ENCODE results near the gene OTOP3.

OTOP3 gene

GRCh38 chr17:74939534-74939933 lies 3.8 kb downstream of the OTOP3 start:
- DNase-seq (ENCODE audit: low read depth in 2 of 2): no peak

GRCh38 chr17:74941128-74941725 lies 5.5 kb downstream of the OTOP3 start:
- no peak for DNase-seq (ENCODE audit: low read depth in 2 of 2)

GRCh38 chr17:74943808-74944522 lies 8.3 kb downstream of the OTOP3 start:
- no peak for DNase-seq (ENCODE audit: low read depth in 2 of 2)

GRCh38 chr17:74945543-74945942 lies 9.8 kb downstream of the OTOP3 start:
- no peak for DNase-seq (ENCODE audit: low read depth in 2 of 2)

GRCh38 chr17:74946641-74947040 lies 10.9 kb downstream of the OTOP3 start:
- DNase-seq (ENCODE audit: low read depth in 2 of 2): no peak

- DNase-seq (ENCODE audit: low read depth in 2 of 2): no peak
These were observed 11.5 kb downstream of the OTOP3 start for GRCh38 chr17:74947041-74947754.

- no peak for DNase-seq (ENCODE audit: low read depth in 2 of 2)
These were observed 13.9 kb downstream of the OTOP3 start for GRCh38 chr17:74949455-74950115.

- no peak for DNase-seq (ENCODE audit: low read depth in 2 of 2)
These were observed 14.5 kb downstream of the OTOP3 start for GRCh38 chr17:74950207-74950606.

- DNase-seq (ENCODE audit: low read depth in 2 of 2): no peak
These were observed 15.4 kb downstream of the OTOP3 start for GRCh38 chr17:74951065-74951464.

GRCh38 chr17:74951680-74952421 lies 16.2 kb downstream of the OTOP3 start:
- DNase-seq (ENCODE audit: low read depth in 2 of 2): no peak

GRCh38 chr17:74952431-74953133 lies 16.9 kb downstream of the OTOP3 start:
- no peak for DNase-seq (ENCODE audit: low read depth in 2 of 2)

- DNase-seq (ENCODE audit: low read depth in 2 of 2): no peak
These were observed 17.5 kb downstream of the OTOP3 start for GRCh38 chr17:74953134-74953687.

- no peak for DNase-seq (ENCODE audit: low read depth in 2 of 2)
These were observed 18.4 kb downstream of the OTOP3 start for GRCh38 chr17:74954115-74954514.

- DNase-seq (ENCODE audit: low read depth in 2 of 2): no peak
These were observed 19.1 kb downstream of the OTOP3 start for GRCh38 chr17:74954665-74955421.

- DNase-seq (ENCODE audit: low read depth in 2 of 2): no peak
These were observed 20.4 kb downstream of the OTOP3 start for GRCh38 chr17:74956093-74956492.

GRCh38 chr17:74957935-74958740 lies 22.4 kb downstream of the OTOP3 start:
- DNase-seq (ENCODE audit: low read depth in 2 of 2): peak in 1 of 2 experiments; percentile 7

- DNase-seq (ENCODE audit: low read depth in 2 of 2): no peak
These were observed 24.3 kb downstream of the OTOP3 start for GRCh38 chr17:74959826-74960515.

GRCh38 chr17:74960570-74961342 lies 25.1 kb downstream of the OTOP3 start:
- peak in 1 of 2 experiments; percentile 2 for DNase-seq (ENCODE audit: low read depth in 2 of 2)
